Kidney (tissue), 14 donors: ENCODE data around the gene SLC37A2. TPM values are rescaled to one million over a fixed set of nuclear protein-coding genes. Genes with fewer than 3 reads are reported as not detected.
A peak's percentile ranks its signal among the peaks of the same experiment; 100 is the strongest.

Source experiments
- DNase-seq, 5 donors: peaks; one replicate each; pipeline ENCODE4 v3.0.0-alpha.2; 2013 to 2020
- FAIRE-seq: peaks from 2 replicates; lab custom pipeline; 2012; peaks lifted over from hg19 to GRCh38; lab: Jason Lieb, UNC
- H3K27ac ChIP-seq, 2 donors: one replicate each; pipeline ENCODE4 v1.7.0; 2013; ENCODE audit warnings: low read depth in 2 of 2, low read length in 2 of 2, inconsistent platforms in 1 of 2
- H3K27me3 ChIP-seq: one replicate; pipeline ENCODE4 v1.7.1; 2013; ENCODE audit warnings: low read length, inconsistent platforms; ENCODE audit not compliant: control insufficient read depth, insufficient read depth
- H3K36me3 ChIP-seq, 3 donors: one replicate each; pipeline versions ENCODE4 v1.7.0 to v1.7.1; 2013; ENCODE audit warnings: low read length in 3 of 3, control low read depth in 1 of 3, inconsistent platforms in 1 of 3; ENCODE audit not compliant: insufficient read depth in 3 of 3, control insufficient read depth in 2 of 3
- H3K4me1 ChIP-seq, 3 donors: one replicate each; pipeline versions ENCODE4 v1.7.0 to v1.7.1; 2013; ENCODE audit warnings: low read length in 3 of 3, inconsistent platforms in 1 of 3, low read depth in 1 of 3; ENCODE audit not compliant: control insufficient read depth in 2 of 3, insufficient read depth in 2 of 3
- H3K4me3 ChIP-seq, 3 donors: one replicate each; pipeline versions ENCODE4 v1.7.0 to v1.8.1; 2013; ENCODE audit warnings: low read length in 3 of 3, control low read depth in 1 of 3, inconsistent platforms in 1 of 3
- H3K9ac ChIP-seq, 3 donors: one replicate each; pipeline versions ENCODE4 v1.7.0 to v1.7.1; 2013; ENCODE audit warnings: low read length in 3 of 3, control low read depth in 1 of 3, inconsistent platforms in 1 of 3
- H3K9me3 ChIP-seq, 3 donors: one replicate each; pipeline versions ENCODE4 v1.7.0 to v1.7.1; 2013; ENCODE audit warnings: low read length in 3 of 3, control low read depth in 1 of 3, inconsistent platforms in 1 of 3; ENCODE audit not compliant: control insufficient read depth in 2 of 3, insufficient read depth in 1 of 3
- CTCF ChIP-seq: IDR thresholded peaks from 3 replicates; pipeline ENCODE4 v1.5.1; 2012; ENCODE audit warnings: mild to moderate bottlenecking, moderate library complexity, borderline replicate concordance; ENCODE audit not compliant: insufficient read depth; ENCODE audit errors: extremely low read depth
- intact Hi-C: fragments of 100-400 bp; cut with DNase I; formaldehyde crosslinking; loops from one replicate; pipeline ENCODE4 v1.11.1; 2022
- polyA plus RNA-seq: library from polyadenylated mRNA; stranded (reverse); fragments of 350-450 nt; fragmentation: Illumina TruSeq; extraction: RNeasy Lipid Tissue Mini Kit (QIAGEN cat#74804); gene quantifications from one replicate; pipeline ENCODE4 v1.2.3, GENCODE V29; 2014; ENCODE audit warnings: low read depth, low replicate concordance; ENCODE audit not compliant: insufficient read depth
- total RNA-seq: library from RNA; stranded (reverse); fragmentation: NEBNext Ultra II Directional; extraction: Animal tissue kit (Norgen Biotek cat#: 25700); gene quantifications from one replicate; pipeline ENCODE4 v1.2.1, GENCODE V29; 2021
- donor health status: control.
- donor health status: control.
- donor health status: control.
- donor health status: control.
- donor health status: control.
- donor health status: DM: yes; HTN: yes; CAD: no.
- donor health status: Normal renal cell carcinoma (clear cell type).

The SLC37A2 gene
- total and polyA plus RNA-seq, 2 donors from 2014 or later = 0.82 to 6.1 TPM

- Histone ChIP-seq H3K9ac (peak overlapping the region in 1 of 3 donors; percentile 57), H3K4me1 (peaks cover 0 to 5% (median 0%) of the 10 kb centered on the region in 3 donors), H3K27me3 (peaks cover 12% of the 10 kb centered on the region), H3K9me3 (no peaks in the 10 kb centered on the region), H3K4me3 (peak overlapping the region; percentile 62 to 74 (median 70)), H3K27ac (peak overlapping the region in 1 of 2 donors; percentile 45), H3K36me3 (no peaks in the 10 kb centered on the region)
- no peak for FAIRE-seq
- intact Hi-C loops = no loop called here
- peak in 2 of 5 donors; percentile 15 to 22 for DNase-seq
- TF ChIP-seq CTCF = no peak
Observed at GRCh38 chr11:125062218-125062930, 731 bp upstream of the SLC37A2 start.

DNA sequence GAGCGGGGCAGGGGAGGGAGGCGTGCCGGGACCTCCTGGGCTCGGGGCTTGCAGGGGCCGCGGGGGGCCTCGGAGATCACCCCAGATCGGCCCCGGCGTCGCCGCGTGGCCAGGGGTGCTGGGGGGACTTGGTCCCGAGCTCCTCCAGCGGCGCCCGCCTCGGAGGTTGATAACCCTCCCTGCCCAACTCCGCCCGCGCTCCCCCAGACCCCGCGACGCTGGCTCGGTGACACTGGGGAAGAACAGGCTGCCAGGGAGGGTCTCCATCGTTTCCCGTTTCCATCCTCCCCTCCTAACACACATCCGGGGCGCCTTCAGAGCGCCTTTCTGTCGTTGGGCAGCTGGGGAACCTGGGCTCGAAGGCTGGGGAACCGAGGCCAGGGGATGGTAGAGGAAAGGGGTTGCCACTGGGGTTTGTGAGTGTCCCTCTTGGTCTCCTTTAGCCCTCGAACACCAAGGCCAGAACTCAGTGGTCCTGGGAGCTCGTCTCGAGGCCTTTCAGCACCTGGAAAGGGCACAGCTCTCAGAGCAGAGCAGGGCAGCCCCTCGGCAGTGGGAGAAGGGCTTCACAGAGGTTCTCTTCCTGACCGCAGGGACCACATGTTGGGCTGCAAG is 431 bp downstream of the SLC37A2 start:
- Histone ChIP-seq H3K4me3 (peak overlapping the region in 2 of 3 donors; percentile 53 to 70), H3K9me3 (no peaks in the 10 kb centered on the region), H3K9ac (peak overlapping the region in 1 of 3 donors; percentile 57), H3K27ac (peak overlapping the region in 1 of 2 donors; percentile 45), H3K36me3 (no peaks in the 10 kb centered on the region), H3K4me1 (peaks cover 0 to 5% (median 0%) of the 10 kb centered on the region in 3 donors), H3K27me3 (peaks cover 12% of the 10 kb centered on the region)
- DNase-seq = peak in 3 of 5 donors; percentile 16 to 71 (median 45)
- TF ChIP-seq CTCF = no peak
- intact Hi-C loops = no loop called here
- FAIRE-seq = no peak

GRCh38 chr11:125064070-125064469 is 965 bp downstream of the SLC37A2 start:
- no peak for FAIRE-seq
- peak overlapping the region in 1 of 3 donors; percentile 57 for H3K9ac ChIP-seq

More at GRCh38 chr11:125064070-125064469, 965 bp downstream of the SLC37A2 start:
- Histone ChIP-seq H3K4me1 (peaks cover 0 to 5% (median 0%) of the 10 kb centered on the region in 3 donors), H3K27ac (no peak overlapping the region), H3K36me3 (no peaks in the 10 kb centered on the region), H3K9me3 (no peaks in the 10 kb centered on the region), H3K4me3 (peak overlapping the region in 1 of 3 donors; percentile 70), H3K27me3 (peaks cover 12% of the 10 kb centered on the region)
- TF ChIP-seq CTCF = no peak
- intact Hi-C loops = no loop called here
- no peak for DNase-seq
